ENCODE data around the gene CYBRD1.

- TF ChIP-seq CTCF (IDR thresholded peaks at IDR 0.05; ENCODE audit: borderline replicate concordance, extremely low read depth, low read length, poor library complexity, severe bottlenecking) (peak; percentile 70), EZH2 (IDR thresholded peaks at IDR 0.05; ENCODE audit: borderline replicate concordance, low read depth, low read length, severe bottlenecking) (no peak)
Measured at GRCh38 chr2:171529914-171530313, 7.6 kb downstream of the CYBRD1 start.
